Neural crest cell (in vitro differentiated cells): ENCODE data around the gene CNPY1. TPM values are rescaled to one million over a fixed set of nuclear protein-coding genes. Genes with fewer than 3 reads are reported as not detected.
A peak's percentile ranks its signal among the peaks of the same experiment; 100 is the strongest.

Source experiments
- DNase-seq: peaks from one replicate; pipeline ENCODE4 v3.0.0; 2021; ENCODE audit warnings: low read depth, mixed read lengths, low spot score
- H3K27ac Mint-ChIP-seq: one replicate; pipeline ENCODE4 v1.8.0; 2021; ENCODE audit warnings: mild to moderate bottlenecking, mixed read lengths; ENCODE audit not compliant: unreplicated experiment
- H3K27me3 Mint-ChIP-seq: 2 replicates; pipeline ENCODE4 v1.8.0; 2021; ENCODE audit warnings: low read depth, mild to moderate bottlenecking, mixed read lengths
- H3K36me3 Mint-ChIP-seq: 2 replicates; pipeline ENCODE4 v1.8.0; 2021; ENCODE audit warnings: low read depth, mild to moderate bottlenecking, mixed read lengths
- H3K4me1 Mint-ChIP-seq: 2 replicates; pipeline ENCODE4 v1.8.0; 2021; ENCODE audit warnings: mixed read lengths
- H3K4me3 Mint-ChIP-seq: one replicate; pipeline ENCODE4 v1.8.0; 2021; ENCODE audit warnings: mild to moderate bottlenecking, mixed read lengths
- H3K9me3 Mint-ChIP-seq: 2 replicates; pipeline ENCODE4 v1.8.0; 2021; ENCODE audit warnings: mixed read lengths
- total RNA-seq: library from RNA; stranded (reverse); gene quantifications from 2 replicates; pipeline ENCODE4 v1.2.1, GENCODE V29; 2021
- TF ChIP-seq, protein P1 (sequence below): fragments of 200-600 bp; sonication (generic); conservative IDR thresholded peaks from 2 replicates; pipeline ENCODE4 v1.5.0; 2021; ENCODE audit warnings: antibody characterized with exemption, mild to moderate bottlenecking

CNPY1 gene
- total RNA-seq, 1 donor from 2014 or later = 2.4 TPM

DNA sequence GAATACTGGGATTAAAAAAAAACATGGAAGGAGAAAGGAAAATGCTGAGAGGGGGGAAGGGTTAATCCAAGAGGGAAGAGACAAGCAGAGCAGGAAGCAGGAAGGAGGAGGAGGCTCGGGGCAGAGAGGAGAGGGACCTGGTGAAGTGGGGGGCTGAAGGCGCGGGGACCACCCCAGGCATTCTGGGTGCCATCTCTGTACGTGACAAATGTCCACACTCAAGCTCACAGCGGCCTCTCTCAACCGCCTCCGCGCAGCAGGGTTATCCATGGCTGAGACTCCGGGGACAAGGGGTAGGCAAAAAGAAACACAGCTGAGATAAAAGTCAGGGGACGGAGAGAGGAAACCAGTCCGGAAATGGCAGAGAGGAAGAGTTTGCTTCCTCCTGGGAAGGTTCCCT lies 54.5 kb downstream of the CNPY1 start:
- H3K4me3 Mint-ChIP-seq = peak overlapping the region; percentile 73
- peaks cover 5% of the 10 kb centered on the region for H3K27me3 Mint-ChIP-seq
- no peak for DNase-seq
- peaks cover 60% of the 10 kb centered on the region for H3K4me1 Mint-ChIP-seq
- TF ChIP-seq, protein P1, sequence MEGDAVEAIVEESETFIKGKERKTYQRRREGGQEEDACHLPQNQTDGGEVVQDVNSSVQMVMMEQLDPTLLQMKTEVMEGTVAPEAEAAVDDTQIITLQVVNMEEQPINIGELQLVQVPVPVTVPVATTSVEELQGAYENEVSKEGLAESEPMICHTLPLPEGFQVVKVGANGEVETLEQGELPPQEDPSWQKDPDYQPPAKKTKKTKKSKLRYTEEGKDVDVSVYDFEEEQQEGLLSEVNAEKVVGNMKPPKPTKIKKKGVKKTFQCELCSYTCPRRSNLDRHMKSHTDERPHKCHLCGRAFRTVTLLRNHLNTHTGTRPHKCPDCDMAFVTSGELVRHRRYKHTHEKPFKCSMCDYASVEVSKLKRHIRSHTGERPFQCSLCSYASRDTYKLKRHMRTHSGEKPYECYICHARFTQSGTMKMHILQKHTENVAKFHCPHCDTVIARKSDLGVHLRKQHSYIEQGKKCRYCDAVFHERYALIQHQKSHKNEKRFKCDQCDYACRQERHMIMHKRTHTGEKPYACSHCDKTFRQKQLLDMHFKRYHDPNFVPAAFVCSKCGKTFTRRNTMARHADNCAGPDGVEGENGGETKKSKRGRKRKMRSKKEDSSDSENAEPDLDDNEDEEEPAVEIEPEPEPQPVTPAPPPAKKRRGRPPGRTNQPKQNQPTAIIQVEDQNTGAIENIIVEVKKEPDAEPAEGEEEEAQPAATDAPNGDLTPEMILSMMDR = no peak
- H3K36me3 Mint-ChIP-seq = no peaks in the 10 kb centered on the region
- no peaks in the 10 kb centered on the region for H3K9me3 Mint-ChIP-seq
- peak overlapping the region; percentile 93 for H3K27ac Mint-ChIP-seq

DNA sequence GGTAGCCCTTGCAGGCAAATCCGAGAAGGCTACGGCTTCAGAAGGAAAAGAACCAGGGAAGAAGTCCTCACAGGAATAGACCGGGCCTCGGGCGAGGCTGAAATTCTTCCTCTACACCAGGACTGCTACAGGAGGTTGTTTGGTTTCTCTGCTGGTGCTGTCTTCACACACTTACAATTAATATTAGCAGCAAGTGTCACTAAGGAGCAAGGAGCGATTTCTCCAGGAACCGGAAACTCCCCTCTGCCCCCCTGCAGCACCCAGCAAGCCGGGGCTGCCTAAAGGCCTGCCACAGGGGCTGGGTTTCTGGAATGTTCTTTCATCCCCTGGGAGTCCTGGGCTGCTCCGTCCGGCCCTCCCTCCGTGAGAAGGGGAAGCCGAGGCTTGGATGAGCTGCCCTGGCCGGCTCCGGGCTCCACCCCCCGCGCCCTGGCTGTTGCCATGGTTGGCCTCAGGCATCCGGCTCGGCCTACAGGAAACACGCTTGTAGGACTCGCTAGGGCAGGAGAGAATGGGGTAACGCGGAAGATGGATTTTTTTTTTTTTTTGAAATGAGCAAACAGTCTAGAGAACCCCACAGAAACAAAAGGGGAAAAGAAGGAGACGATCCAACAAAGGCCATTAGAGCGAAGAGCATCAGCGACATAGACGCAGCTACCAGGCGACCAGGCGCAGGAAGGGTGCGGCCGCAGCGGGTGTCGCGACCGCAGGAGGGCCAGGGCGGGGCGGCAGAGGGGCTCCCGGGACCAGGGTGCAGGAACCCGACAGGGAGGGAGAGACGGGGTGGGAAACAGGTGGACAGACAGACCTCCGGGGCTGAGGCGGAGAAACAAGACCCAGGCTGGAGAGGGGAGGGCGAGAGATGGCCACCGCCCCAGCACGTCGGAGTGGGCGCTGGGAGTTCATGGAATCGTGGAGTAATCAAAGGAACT lies 55.4 kb downstream of the CNPY1 start:
- Mint-ChIP-seq H3K9me3 (no peaks in the 10 kb centered on the region), H3K4me1 (peaks cover 62% of the 10 kb centered on the region), H3K4me3 (peak overlapping the region; percentile 73), H3K27ac (peak overlapping the region; percentile 98), H3K36me3 (no peaks in the 10 kb centered on the region), H3K27me3 (peaks cover 4% of the 10 kb centered on the region)
- peak; percentile 81 for DNase-seq
- TF ChIP-seq, protein P1 = no peak

DNA sequence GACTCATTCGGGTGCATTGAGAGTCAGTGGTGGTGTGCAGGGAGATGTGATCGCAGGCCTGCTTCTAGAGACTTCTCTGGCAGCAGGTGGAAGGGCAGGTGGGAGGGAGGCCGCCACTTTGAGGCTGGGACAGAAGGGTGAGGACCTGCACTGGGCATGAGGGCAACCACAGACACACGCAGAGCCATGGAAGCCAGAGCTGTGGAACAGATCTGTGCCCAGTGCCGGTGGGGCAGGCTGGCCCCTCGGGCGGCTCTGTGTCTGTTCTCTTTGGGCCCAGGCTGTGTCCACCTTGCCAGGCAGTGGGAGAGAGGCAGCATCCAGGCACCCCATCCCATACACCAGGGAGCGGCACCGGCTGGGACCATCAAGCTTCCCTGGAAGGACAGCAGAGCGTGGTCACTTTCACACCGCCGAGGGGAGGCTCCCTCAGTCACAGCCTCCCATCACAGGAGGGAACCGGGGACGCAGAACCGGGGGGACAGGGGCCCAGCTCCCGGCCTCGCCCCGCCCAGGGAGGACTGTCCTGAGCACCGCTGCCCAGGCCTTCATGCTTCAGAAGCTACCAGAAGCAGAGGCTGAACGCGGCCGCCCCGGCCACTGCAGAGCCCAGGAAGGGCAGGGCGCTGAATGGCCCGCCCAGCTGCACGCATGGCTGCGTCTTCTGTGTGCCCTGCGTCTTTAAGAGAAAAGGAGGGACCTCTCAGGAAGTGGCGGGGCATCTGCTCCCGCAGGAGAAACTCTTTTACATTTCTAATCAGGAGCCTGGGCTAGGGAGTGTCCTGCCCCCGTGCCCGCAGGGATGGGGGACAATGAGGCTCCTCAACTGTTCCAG lies 56.3 kb downstream of the CNPY1 start:
- H3K9me3 Mint-ChIP-seq = no peaks in the 10 kb centered on the region
- peaks cover 62% of the 10 kb centered on the region for H3K4me1 Mint-ChIP-seq
- H3K27me3 Mint-ChIP-seq = peaks cover 4% of the 10 kb centered on the region
- DNase-seq = peak; percentile 43
- H3K36me3 Mint-ChIP-seq = no peaks in the 10 kb centered on the region
- peak overlapping the region; percentile 73 for H3K4me3 Mint-ChIP-seq
- H3K27ac Mint-ChIP-seq = peak overlapping the region; percentile 98
- TF ChIP-seq, protein P1 = no peak

DNA sequence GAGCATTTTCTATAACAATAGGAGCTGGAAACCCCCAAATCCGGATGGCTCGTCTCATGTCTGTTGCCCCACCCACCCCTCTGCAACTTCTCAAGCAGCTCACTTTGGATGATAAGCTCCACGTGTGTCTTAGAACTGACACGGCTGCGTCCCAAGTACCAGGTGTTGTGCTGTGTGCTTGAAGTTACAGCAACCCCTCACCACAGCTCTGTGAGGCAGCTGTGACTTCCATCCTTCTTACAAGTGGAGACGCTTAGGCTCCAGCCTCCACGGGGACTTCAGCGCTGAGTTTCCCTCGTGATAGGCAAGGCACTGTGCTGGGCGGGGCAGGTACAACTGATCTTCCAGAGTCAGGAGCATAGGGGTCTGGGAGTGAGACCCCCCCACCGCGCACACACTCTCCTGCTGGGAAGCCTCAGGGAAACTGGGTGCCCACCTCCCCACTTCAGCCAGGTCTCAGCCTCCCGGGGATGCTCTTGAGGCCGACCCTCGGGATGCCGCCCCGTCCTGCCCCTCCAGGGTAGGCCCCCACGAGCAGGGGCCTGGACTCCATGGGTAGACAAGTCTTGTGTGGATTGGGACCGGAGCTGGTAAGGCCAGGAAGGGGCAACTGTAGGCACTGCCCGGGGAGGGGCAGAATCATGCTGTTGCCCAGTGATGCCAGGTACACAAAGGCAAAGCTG lies 57.1 kb downstream of the CNPY1 start:
- Mint-ChIP-seq H3K9me3 (no peaks in the 10 kb centered on the region), H3K27me3 (peaks cover 4% of the 10 kb centered on the region), H3K4me3 (no peak overlapping the region), H3K27ac (peak overlapping the region; percentile 88), H3K36me3 (no peaks in the 10 kb centered on the region), H3K4me1 (peaks cover 63% of the 10 kb centered on the region)
- DNase-seq = no peak
- TF ChIP-seq, protein P1 = no peak

GRCh38 chr7:155488483-155489127 lies 57.8 kb downstream of the CNPY1 start:
- H3K4me1 Mint-ChIP-seq = peaks cover 70% of the 10 kb centered on the region
- no peak overlapping the region for H3K27ac Mint-ChIP-seq
- H3K36me3 Mint-ChIP-seq = no peaks in the 10 kb centered on the region
- H3K4me3 Mint-ChIP-seq = no peak overlapping the region
- peaks cover 4% of the 10 kb centered on the region for H3K27me3 Mint-ChIP-seq
- no peak for DNase-seq
- TF ChIP-seq, protein P1 = no peak
- H3K9me3 Mint-ChIP-seq = no peaks in the 10 kb centered on the region
